ENCODE measurements around the gene RPGR. TPM values are rescaled to one million over a fixed set of nuclear protein-coding genes. Genes with fewer than 3 reads are reported as not detected.

Gene RPGR
- total RNA-seq, 2 donors from 2014 or later = 12.1 to 12.9 TPM

- intact Hi-C loops (cut with DNase I) = no loop called here
- Histone ChIP-seq H3K36me3 (no peaks in the 10 kb centered on the region), H3K4me3 (no peak overlapping the region), H3K27me3 (replicated peaks; ENCODE audit: insufficient read depth) (no peaks in the 10 kb centered on the region), H3K27ac (no peak overlapping the region), H3K9me3 (no peaks in the 10 kb centered on the region), H3K4me1 (replicated peaks) (no peaks in the 10 kb centered on the region)
- TF ChIP-seq POLR2A (IDR thresholded peaks at IDR 0.05) (no peak), POLR2AphosphoS5 (IDR thresholded peaks at IDR 0.05) (no peak), CTCF (IDR thresholded peaks at IDR 0.05) (no peak)
- WGBS = 95% methylated on average over 4 of the region's 4 CpGs
- no peak for DNase-seq (ENCODE audit: low spot score)
Measured at GRCh38 chrX:38313190-38313589, 14.1 kb downstream of the RPGR start.

GRCh38 chrX:38312436-38312835 lies 14.9 kb downstream of the RPGR start:
- H3K9me3 ChIP-seq = no peaks in the 10 kb centered on the region
- WGBS = 95% methylated on average over 4 of the region's 4 CpGs
- no peak for DNase-seq (ENCODE audit: low spot score)
- H3K27me3 ChIP-seq (replicated peaks; ENCODE audit: insufficient read depth) = no peaks in the 10 kb centered on the region
- no peak for TF ChIP-seq POLR2AphosphoS5 (IDR thresholded peaks at IDR 0.05)
- TF ChIP-seq CTCF (IDR thresholded peaks at IDR 0.05) = no peak
- TF ChIP-seq POLR2A (IDR thresholded peaks at IDR 0.05) = no peak
- H3K4me1 ChIP-seq (replicated peaks) = no peaks in the 10 kb centered on the region
- intact Hi-C loops (cut with DNase I) = no loop called here
- no peak overlapping the region for H3K27ac ChIP-seq
- no peak overlapping the region for H3K4me3 ChIP-seq
- no peaks in the 10 kb centered on the region for H3K36me3 ChIP-seq

- TF ChIP-seq CTCF (IDR thresholded peaks at IDR 0.05) (no peak), POLR2AphosphoS5 (IDR thresholded peaks at IDR 0.05) (no peak), POLR2A (IDR thresholded peaks at IDR 0.05) (no peak)
- intact Hi-C loops (cut with DNase I) = no loop called here
- DNase-seq (ENCODE audit: low spot score) = no peak
- Histone ChIP-seq H3K36me3 (no peaks in the 10 kb centered on the region), H3K4me3 (no peak overlapping the region), H3K9me3 (no peaks in the 10 kb centered on the region), H3K4me1 (replicated peaks) (no peaks in the 10 kb centered on the region), H3K27ac (no peak overlapping the region), H3K27me3 (replicated peaks; ENCODE audit: insufficient read depth) (no peaks in the 10 kb centered on the region)
- 76% methylated on average over 2 of the region's 2 CpGs for WGBS
Measured at GRCh38 chrX:38311743-38312142, 15.6 kb downstream of the RPGR start.

- no peak overlapping the region for H3K4me3 ChIP-seq
- H3K27ac ChIP-seq = peak overlapping the region in 1 of 2 donors; percentile 19
- H3K9me3 ChIP-seq = no peaks in the 10 kb centered on the region
- intact Hi-C loops (cut with DNase I) = no loop called here
- no peaks in the 10 kb centered on the region for H3K36me3 ChIP-seq
- H3K4me1 ChIP-seq (replicated peaks) = no peaks in the 10 kb centered on the region
- H3K27me3 ChIP-seq (replicated peaks; ENCODE audit: insufficient read depth) = no peaks in the 10 kb centered on the region
- no peak for DNase-seq (ENCODE audit: low spot score)
- WGBS = 45% methylated on average over 3 of the region's 3 CpGs
- peak in 1 of 4 experiments; percentile 9 for TF ChIP-seq CTCF (IDR thresholded peaks at IDR 0.05)
- no peak for TF ChIP-seq POLR2A (IDR thresholded peaks at IDR 0.05)
- TF ChIP-seq POLR2AphosphoS5 (IDR thresholded peaks at IDR 0.05) = peak; percentile 61
Measured at GRCh38 chrX:38305971-38306370, 21.3 kb downstream of the RPGR start.

- Histone ChIP-seq H3K4me1 (replicated peaks) (no peaks in the 10 kb centered on the region), H3K36me3 (no peaks in the 10 kb centered on the region), H3K27ac (no peak overlapping the region), H3K4me3 (no peak overlapping the region), H3K9me3 (no peaks in the 10 kb centered on the region), H3K27me3 (replicated peaks; ENCODE audit: insufficient read depth) (no peaks in the 10 kb centered on the region)
- no peak for DNase-seq (ENCODE audit: low spot score)
- intact Hi-C loops (cut with DNase I) = no loop called here
- WGBS = 50% methylated on average over 4 of the region's 4 CpGs
- TF ChIP-seq CTCF (IDR thresholded peaks at IDR 0.05) = no peak
- no peak for TF ChIP-seq POLR2A (IDR thresholded peaks at IDR 0.05)
- TF ChIP-seq POLR2AphosphoS5 (IDR thresholded peaks at IDR 0.05) = no peak
Measured at GRCh38 chrX:38304010-38304409, 23.3 kb downstream of the RPGR start.
